GM19023 (cell line): Measurements from ENCODE around the gene BMP4.
"Not testable (repeated sequence)": the region's sequence is repeated elsewhere in the genome, so short reads cannot be mapped to it uniquely, and the experiment has no call there.

Experiments
- ATAC-seq: cut with Tn5 transposase; IDR thresholded peaks from one replicate; pipeline ENCODE4 v1.9.1; 2021; ENCODE audit warnings: mild to moderate bottlenecking, moderate library complexity; ENCODE audit not compliant: unreplicated experiment

Gene BMP4

DNA sequence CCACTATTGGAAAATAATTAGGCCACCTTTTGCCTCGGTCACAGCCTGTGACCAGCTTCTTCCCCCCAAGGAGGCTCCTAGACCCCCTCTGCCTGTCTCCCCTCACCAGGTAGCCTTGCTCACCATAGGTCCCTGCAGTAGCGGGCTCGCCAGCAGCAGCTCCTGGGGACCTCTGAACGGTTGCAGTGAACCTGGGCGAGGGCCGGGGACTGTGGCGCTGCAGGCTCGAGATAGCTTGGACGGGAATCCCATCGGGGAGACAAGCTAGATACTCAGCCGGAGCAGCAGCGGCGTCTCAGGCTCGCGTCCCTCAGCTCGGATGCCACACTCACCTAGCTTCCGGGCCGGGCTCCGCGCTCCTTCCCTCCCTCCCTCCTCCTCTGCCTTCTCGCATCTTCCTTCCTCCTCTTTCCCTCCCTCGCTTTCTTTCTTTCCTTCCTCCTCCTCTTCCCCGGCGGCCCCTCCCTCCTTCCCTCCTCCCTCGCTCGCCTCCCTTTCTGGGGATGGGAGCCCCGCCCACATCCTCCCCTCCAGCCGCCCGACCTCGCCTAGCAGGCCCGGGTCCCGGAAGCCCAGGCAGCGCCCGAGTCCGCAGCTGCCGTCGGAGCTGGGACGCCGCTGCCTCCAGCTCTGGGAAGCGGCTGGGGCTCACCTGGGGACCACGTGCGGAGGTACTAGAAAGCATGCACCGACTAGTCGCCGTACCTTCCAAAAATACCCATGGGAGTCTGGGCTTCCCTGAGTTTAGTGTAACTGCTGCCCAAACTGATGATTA is at the start of gene BMP4:
TSS of gene BMP4 (minus strand) at position 399 of the 775 bp plus-strand sequence. CDS start 4,603 bp downstream, outside the sequence.
- no peak for ATAC-seq

DNA sequence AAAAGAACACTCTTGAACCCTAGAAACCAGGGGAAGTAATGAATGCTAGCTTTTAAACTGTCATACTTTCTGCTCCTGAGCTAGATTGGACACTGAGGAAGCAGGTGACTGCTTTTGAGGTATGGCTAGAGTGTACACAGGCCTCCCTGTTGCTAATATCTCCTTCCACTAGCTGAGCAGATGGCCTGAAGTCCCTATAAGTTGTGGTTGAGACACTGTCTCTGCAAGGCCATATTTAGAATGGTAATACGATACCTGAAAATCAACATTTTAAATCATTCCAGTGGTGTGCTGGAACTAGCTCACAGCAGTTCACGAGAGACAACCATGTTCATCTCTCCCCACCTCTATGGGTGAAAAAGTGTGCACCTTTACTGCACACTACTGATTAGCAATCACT is 46.4 kb upstream of the BMP4 start:
- no peak for ATAC-seq

DNA sequence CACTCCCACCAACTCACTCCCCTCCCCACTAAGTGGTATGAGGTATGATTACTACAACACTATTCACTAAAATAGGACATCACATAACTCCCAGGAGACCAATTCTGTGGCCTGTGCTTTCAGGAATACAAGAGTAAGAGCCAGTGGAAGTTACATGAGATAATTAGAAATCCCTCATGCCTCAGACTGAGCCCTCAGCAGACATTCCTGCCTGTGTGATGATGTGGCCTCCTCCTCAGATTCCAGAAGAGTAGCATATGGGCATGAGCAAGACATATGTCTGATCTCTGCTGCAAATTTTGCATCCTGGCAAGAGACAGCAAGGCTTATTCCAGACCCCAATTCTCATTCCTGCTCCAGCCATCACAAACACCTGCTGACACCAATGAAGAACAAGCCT is 46.0 kb upstream of the BMP4 start:
- ATAC-seq: no peak

DNA sequence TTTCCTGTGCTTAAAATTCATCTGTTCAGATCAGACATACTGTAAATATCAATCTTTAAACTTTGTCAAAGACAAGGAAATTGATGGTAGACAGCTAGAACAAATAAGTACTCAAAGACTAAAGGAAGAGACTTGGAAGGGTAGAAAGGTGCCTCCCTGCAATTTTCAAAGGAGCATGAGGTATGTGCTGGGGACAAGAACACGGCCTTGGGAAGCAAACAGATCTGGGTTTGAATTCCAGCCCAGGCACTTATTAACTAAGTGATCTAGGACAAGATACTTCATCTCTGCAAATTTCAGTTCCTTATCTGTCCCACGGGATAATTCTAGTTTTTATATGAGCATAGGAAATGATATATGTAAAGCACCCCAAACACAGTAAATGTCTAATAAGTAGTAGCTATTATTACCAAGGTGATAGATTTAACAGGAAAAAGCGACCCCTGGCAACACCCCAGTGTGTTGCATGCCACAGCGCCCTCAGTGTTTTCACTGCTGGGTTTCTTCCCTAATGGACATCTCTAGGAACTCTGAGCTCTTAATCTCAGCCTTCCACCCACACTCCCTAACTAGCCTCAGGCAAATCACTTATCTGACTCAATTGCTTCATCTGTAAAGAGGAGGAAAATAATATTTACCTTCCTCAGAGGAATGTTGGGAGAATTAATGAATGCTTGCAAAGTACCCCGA is 44.7 kb upstream of the BMP4 start:
- ATAC-seq: no peak

DNA sequence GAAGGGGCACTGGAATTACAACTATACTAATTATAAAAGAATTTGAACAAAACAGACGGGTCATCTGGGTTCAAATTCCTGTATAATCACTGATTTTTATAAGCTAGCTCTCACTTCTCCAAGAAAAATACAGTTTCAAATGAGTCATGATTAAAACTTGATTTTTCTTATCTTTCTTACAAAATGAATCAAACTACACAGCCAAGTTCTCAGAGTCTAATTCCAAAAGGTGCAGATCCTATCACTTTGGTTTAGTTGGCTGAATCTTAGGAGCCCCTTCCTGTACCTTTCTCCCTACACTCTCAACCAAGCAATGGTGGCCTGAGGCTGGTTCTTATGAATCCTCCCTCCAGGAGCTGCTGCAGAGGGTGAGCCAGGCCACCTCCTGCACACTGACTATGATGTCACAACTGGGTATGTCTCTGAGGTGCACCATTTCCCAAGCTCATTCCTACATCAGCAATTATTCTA is 43.8 kb upstream of the BMP4 start:
- ATAC-seq: no peak

DNA sequence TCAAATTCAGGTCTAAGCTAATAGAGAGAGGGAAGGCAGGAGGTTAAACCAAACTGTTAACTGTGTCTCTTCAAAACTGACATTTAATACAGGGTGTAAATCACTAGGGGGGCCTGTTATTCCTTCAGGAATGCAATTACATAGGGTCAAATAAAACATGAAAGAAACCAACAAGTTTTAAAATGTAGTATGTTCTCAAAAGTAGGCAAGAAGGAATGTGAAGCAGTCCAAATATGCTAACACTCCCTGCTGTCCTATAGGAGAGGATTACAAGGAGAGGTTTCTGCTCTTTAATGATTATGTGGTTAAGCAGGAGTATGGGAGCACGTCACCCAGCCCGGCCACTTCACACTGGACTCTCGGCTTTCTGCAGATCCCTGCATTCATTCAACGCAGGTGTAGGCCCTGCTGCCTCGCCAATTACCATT is 42.5 kb upstream of the BMP4 start:
- ATAC-seq: no peak

DNA sequence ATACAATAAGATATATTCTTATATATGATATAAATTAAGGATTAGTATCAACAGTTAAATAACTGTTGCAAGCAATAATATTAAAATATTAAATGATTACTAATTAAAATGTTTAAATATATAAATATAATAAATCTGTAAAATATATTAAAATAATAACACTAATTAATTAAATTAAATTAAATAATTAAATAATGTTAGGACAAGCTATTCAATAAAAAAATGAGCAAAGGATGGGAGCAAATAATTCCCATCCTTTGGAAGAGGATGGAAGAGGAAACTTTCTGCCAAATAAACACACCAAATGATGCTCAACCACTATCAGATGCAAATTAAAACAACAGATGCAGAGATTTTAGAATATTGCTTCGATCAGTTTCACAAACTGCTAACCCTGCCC is 39.4 kb upstream of the BMP4 start:
- ATAC-seq: no peak

DNA sequence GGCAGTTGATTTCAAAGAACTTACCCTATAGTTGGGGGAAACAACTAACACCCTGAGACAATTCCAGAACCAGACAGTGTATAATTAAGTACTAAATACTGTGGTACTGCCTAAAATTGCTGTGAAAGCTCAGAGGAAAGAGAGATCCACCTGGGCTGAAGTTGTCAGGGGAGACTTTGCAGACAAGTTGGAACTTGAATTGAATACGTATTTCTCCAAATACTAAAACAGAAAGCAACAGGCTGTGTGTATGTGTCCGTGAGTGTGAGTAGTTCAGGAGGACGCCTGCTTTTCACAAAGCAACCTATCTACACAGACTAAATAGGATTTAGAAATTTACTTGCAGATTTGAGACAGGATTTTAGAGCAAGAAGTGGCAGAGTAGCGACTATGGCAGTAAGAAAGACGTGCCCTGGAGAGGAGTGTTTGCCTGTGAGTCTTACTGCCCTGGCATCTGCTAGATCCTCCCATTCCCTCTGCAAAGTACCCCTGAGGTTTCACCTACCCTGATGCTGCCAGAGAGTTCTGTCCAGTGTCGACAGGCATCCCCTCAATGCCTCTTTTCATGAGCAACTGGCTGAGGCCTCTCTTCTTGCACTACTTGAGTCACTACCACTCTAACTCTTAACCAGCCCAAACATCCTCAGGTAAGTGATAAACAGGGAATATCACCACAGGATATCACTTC is 37.4 kb upstream of the BMP4 start:
- no peak for ATAC-seq

DNA sequence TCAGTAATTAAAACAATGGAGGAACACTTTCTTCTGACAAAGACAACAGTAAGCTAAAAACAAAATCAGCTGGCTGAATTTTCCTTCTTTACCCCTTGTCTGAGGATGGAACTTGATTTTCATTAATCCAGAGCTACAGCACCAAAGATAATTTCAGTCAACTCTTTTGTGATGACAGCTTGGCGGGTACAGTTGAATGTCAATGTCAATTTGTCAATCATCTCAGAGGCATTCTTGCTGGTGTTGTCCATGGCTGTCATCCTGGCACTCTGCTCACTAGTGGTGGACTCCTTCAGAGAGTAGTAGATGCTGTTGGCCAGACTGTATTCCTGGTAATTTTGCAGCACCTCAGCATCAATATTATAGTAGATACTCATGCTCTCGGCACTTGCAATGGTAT is 34.4 kb upstream of the BMP4 start:
- ATAC-seq: no peak

DNA sequence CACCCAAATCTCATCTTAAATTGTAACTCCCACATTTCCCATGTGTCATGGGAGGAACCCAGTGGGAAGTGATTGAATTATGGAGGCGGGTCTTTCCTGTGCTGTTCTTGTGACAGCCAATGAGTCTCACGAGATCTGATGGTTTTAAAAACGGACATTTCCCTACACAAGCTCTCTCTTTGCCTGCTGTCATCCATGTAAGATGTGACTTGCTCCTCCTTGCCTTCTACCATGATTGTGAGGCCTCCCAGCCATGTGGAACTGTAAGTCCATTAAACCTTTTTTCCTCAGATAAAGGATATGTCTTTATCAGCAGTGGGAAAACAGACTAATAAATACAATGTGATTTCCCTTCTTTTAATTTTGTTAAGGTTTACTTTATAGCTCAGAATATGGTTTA is 30.1 kb upstream of the BMP4 start:
- ATAC-seq: not testable (repeated sequence)

DNA sequence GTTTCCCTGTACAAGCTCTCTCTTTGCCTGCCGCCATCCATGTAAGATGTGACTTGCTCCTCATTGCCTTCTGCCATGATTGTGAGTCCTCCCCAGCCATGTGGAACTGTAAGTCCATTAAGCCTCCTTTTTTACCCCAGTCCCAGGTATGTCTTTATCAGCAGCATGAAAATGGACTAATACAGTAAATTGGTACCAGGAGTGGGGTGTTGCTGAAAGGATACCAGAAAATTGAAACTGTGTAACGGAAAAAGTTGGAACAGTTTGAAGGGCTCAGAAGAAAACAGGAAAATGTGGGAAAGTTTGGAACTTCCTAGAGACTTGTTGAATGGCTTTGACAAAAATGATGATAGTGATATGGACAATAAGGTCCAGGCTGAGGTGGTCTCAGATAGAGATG is 28.3 kb upstream of the BMP4 start:
- ATAC-seq: not testable (repeated sequence)

DNA sequence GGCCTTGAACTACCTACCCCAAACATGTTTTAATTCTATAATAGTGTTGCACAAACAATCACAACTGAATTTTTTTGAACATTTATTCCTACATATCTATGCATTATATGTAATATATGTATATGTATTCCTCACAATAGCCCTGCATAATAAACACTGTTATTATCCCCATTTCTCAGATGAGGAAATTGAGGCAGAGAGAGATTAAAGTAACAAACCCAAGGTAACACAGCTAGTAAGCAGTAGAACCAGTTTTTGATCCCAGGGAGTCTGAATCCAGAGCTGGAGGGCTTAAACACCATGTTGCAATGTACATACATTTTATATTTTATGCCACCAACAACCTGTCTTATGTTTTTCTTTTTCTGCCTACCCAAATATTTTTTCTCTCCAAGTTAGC is 26.5 kb upstream of the BMP4 start:
- ATAC-seq: no peak

DNA sequence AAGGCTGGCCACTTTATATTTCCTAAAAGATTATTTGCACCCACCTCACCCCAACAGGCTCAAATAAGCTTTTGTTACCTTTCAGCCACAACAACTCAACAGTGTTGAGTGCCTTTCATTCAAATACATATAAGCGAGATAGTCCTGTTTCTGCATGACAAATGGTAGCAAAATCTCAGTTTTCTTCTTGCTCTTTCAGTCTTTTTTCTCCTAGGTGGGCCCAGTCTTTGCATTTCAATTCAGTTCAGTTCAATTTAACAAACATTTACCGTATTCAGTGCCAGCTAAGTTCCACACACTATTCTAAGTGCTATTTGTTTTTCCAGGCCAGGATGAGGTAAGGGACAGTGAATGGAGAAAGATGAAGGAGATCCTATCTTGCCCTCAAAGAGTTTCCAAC is 25.9 kb upstream of the BMP4 start:
- no peak for ATAC-seq

DNA sequence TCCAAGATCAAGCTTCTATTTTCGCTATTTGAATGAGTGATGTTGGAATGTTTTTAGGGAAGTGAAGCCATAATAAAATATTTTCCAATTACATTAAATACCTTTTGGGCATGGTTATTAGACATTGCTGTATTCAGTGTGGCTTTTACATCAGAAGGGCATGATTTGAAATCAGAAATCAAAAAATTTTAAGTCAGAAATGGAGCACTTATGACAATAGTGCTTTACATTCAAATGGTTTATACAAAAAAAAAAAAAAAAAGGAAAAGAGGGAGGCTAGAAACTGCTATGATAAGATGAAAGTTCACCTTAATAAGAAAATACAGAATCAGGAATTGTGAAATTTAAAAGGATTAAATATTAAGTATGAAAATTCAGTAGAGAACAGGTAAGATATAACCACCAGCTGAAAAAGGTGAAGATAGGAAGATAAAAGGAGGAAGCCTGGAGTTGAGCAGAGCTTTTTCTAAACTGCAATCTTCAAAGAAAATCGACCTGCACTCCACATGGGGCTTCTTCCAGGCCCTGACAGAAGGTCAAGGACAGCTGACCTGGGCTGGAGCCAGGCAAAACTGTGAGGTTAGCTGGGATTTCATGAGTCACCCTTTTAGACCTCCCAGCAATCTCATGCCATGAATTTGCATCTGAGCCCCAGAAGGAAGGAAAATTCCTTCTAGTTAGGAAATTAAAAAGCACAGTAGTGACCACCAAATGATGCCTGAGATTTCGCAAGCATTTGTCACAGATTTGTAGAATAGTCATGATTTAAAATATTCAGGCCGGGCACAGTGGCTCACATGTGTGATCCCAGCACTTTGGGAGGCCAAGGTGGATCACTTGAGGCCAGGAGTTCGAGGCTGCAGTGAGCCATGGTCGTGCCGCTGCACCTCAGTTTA is 23.4 kb upstream of the BMP4 start:
- ATAC-seq: no peak

DNA sequence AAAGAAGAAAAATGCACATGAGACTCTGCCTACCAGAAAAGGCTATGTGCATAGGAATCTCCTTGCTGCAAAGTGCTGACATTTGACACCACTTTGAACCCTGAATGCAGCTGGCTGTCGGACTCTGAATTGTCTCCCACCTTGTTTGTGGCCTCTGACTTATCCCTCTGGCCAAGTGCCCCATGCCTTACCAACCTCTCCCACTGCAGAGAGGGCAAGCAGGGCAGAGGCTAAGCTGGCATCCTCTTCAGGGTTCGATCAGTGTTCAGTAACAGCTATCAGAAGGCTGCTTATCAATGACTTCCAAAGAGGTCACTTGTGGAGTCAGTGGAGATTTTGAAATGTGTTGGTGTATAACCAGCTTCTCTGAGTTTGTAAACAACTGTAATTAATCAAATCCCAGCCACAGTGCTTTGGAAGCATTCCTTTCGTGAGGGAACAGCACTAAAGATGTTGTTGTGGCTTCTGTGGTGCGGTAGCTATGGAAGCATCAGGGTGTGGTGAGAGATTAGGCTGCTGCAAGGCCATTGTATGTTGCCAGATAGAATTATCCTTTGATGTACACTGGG is 22.6 kb upstream of the BMP4 start:
- ATAC-seq: no peak

DNA sequence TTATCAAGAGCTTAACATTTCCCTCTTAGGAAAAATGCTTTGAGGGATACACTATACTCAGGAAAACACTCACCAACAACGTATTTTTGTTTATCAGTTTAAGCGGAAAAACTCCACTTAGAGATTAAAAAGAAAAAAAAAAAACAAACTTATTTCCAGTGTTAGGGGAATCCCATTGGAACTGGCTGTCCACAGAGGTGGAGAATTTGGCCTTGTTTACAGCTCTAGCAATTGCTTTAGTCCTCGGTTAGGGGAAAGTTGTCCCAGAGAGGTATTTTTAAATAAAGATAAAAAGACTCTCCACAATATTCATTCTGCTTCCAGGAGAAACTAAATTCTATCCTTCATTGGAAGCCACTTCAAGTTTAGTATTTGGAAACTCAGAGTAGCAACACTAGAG is 21.6 kb upstream of the BMP4 start:
- no peak for ATAC-seq

DNA sequence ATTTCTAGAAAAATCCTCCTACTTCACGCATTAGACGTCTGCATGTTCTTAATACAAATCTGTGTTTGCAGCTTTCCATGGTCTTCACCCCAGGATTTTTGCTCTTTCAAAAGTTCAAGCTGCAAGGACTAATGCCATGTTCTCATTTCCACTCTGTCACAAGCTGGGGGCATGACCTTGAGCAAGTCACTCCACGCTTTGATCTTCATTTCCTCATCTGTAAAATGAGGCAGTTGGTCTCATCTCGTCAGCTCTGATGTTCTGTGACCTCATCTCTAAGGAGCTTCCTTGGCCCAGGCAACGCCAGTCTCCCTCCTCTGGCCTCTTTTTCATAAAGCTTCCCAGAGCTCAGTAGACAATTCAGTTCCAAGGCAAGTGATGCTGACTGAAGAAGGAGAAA is 18.8 kb upstream of the BMP4 start:
- ATAC-seq: no peak

DNA sequence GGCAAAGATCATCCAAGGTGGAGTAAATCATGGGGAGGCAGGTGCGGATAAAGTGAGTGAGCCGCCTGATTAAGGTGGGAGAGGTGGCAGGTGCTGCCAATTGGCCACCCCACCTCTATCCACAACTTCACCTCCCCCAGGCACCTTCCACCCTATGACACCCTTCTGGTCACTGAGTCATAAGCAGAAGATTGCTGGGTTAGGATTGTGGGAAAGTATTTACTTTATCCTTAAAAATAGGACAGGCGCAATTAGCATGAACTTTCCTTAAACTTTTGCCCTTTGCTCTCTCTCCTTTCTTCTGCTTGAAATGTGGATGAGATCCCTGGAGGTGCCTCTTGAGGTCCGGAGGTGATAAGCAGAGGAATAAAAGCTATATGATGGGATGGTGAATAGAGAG is 14.9 kb upstream of the BMP4 start:
- no peak for ATAC-seq

DNA sequence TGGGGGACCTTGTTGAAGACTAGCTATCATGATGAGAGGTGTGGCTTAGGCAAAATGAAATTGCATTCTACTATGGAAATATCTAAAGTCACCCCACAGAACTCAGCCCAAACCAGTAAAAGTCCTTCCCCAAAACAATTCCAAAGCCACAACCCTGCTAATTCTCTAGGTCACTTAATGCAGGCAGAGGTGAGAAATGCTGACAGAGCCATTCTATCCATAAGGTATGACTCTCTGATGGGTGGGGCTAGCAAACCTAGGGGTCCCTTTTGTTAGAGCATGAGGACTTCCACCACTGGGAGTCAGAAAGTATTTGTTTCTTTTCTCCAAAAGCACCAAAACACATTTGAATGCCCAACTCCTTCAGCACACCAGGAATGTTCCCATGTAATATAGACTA is 12.7 kb upstream of the BMP4 start:
- ATAC-seq: no peak

DNA sequence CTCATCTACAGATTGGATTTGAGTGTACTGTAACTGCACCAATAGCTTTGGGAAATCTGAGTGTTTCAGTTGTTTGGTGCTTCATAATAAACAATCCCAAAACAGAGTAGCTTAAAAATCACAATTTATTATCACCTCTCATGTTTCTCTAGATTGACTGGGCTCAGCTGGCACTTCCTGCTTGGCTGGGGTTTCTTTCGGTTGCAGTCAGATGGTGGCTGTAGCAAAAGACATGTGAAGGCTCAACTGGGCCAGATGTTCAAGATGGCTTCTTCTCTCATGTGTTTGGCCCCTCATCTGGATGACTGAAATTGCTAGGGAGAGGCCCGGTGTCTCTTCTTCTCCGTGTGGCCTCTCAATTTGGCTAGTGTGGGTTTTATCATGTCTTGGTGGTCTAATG is 12.1 kb upstream of the BMP4 start:
- no peak for ATAC-seq

DNA sequence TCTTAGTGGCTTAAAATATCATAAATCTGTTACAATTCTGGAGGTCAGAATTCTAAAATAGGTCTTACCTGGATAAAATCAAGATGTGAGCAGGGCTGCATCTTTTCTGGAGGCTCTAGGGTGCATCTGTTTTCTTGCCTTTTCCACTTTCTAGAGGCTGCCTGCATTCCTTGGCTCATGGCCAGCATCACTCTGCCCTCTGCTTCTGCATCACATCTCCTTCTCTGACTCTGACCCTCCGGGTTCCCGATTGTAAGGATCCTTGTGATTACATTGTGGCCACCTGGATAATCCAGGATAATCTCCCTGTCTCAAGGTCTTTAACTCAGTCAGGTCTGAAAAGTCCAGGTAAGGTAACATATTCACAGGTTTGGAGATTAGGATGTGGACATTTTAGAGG is 11.0 kb upstream of the BMP4 start:
- no peak for ATAC-seq
